HG03025 (cell line): Measurements from ENCODE around the gene RESF1.

Experiments
- ATAC-seq: cut with Tn5 transposase; IDR thresholded peaks from one replicate; pipeline ENCODE4 v1.9.1; 2021; ENCODE audit warnings: mild to moderate bottlenecking, moderate library complexity; ENCODE audit not compliant: unreplicated experiment, low FRiP score

Gene RESF1

GRCh38 chr12:32005496-32006125 lies 46.4 kb downstream of the RESF1 start:
- ATAC-seq = no peak
